Endothelial cell of umbilical vein (primary cell): Measurements from ENCODE around the gene TCF7. TPM values are rescaled to one million over a fixed set of nuclear protein-coding genes. Genes with fewer than 3 reads are reported as not detected.

Experiments
- BruUV-seq: library from RNA; stranded (reverse); fragments of 400-500 nt; replicated peaks from 2 replicates; lab custom pipeline; 2021; lab: Mats Ljungman, UMichigan
- CTCF ChIA-PET: fragments of 300-600, 350-600 bp; sonication (Branson Sonifier 250); formaldehyde crosslinking; loops from one replicate; lab custom pipeline; 2021; ENCODE audit warnings: antibody characterized with exemption, inconsistent platforms; lab: Charles Lee
- POLR2A ChIA-PET: fragments of 300-600, 350-600 bp; sonication (Branson Sonifier 250); formaldehyde crosslinking; loops from one replicate; lab custom pipeline; 2021; ENCODE audit warnings: antibody characterized with exemption, inconsistent platforms; lab: Charles Lee
- DNase-seq: peaks from one replicate; pipeline ENCODE4 v3.0.0-alpha.2; 2011; ENCODE audit warnings: low read depth, low spot score
- FAIRE-seq: peaks from 2 replicates; lab custom pipeline; 2011; peaks lifted over from hg19 to GRCh38; lab: Jason Lieb, UNC
- H2AFZ ChIP-seq: 2 replicates; pipeline ENCODE4 v1.6.0; 2012; ENCODE audit warnings: low read depth, low read length, control low read depth, inconsistent platforms
- H3K27ac ChIP-seq: 2 replicates; pipeline ENCODE4 v1.5.1; 2011; ENCODE audit warnings: low read depth, mild to moderate bottlenecking, control low read depth, low read length, moderate library complexity; ENCODE audit not compliant: insufficient read depth
- H3K27me3 ChIP-seq, 2 experiments: 2 replicates each; pipeline versions ENCODE4 v1.6.0 to v1.6.1; 2011; ENCODE audit warnings: low read length in 2 of 2, mixed read lengths in 1 of 2; ENCODE audit not compliant: control insufficient read depth in 2 of 2, insufficient read depth in 2 of 2
- H3K36me3 ChIP-seq, 2 experiments: 2 replicates in 1 of 2; 3 replicates in 1 of 2; pipeline ENCODE4 v1.5.1; 2011; ENCODE audit warnings: low read length in 2 of 2, mild to moderate bottlenecking in 1 of 2, moderate library complexity in 1 of 2; ENCODE audit not compliant: control insufficient read depth in 2 of 2, insufficient read depth in 2 of 2; ENCODE audit errors: extremely low read depth in 1 of 2
- H3K4me1 ChIP-seq: 3 replicates; pipeline ENCODE4 v1.5.1; 2011; ENCODE audit warnings: mild to moderate bottlenecking, low read length; ENCODE audit not compliant: control insufficient read depth, insufficient read depth; ENCODE audit errors: extremely low read depth
- H3K4me2 ChIP-seq: 2 replicates; pipeline ENCODE4 v1.6.1; 2011; ENCODE audit warnings: low read length, control low read depth, mixed read lengths; ENCODE audit not compliant: insufficient read depth
- H3K4me3 ChIP-seq, 3 experiments: fragments of 200-600 bp in 1 of 3; sonication (generic), shearing (Covaris generic) in 1 of 3; replicated peaks in 1 of 3; 2 replicates each; pipeline ENCODE4 v1.5.1; 2011 to 2016; ENCODE audit warnings: control low read depth in 3 of 3, low read length in 3 of 3, mild to moderate bottlenecking in 2 of 3, inconsistent platforms in 1 of 3, low read depth in 1 of 3, moderate library complexity in 1 of 3; ENCODE audit not compliant: insufficient read depth in 1 of 3
- H3K79me2 ChIP-seq: 2 replicates; pipeline ENCODE4 v1.6.0; 2012; ENCODE audit warnings: low read length, inconsistent platforms; ENCODE audit not compliant: control insufficient read depth, insufficient read depth
- H3K9ac ChIP-seq: replicated peaks from 2 replicates; pipeline ENCODE3; 2011; ENCODE audit warnings: low read length, control low read depth; ENCODE audit not compliant: insufficient read depth; ENCODE audit errors: extremely low read depth
- H3K9me1 ChIP-seq: replicated peaks from 3 replicates; pipeline ENCODE4 v1.6.0; 2011; ENCODE audit warnings: mild to moderate bottlenecking, low read length; ENCODE audit not compliant: control insufficient read depth, insufficient read depth; ENCODE audit errors: extremely low read depth
- H3K9me3 ChIP-seq: replicated peaks from 2 replicates; pipeline ENCODE4 v1.5.1; 2012; ENCODE audit warnings: low read length, inconsistent platforms; ENCODE audit not compliant: control insufficient read depth, insufficient read depth
- H4K20me1 ChIP-seq: replicated peaks from 2 replicates; pipeline ENCODE3; 2011; ENCODE audit warnings: mild to moderate bottlenecking, low read length; ENCODE audit not compliant: control insufficient read depth, insufficient read depth; ENCODE audit errors: extremely low read depth
- EZH2 ChIP-seq: IDR thresholded peaks from 2 replicates; pipeline ENCODE4 v1.6.1; 2012; ENCODE audit warnings: borderline replicate concordance, low read depth, mild to moderate bottlenecking, moderate library complexity, low read length, inconsistent platforms; ENCODE audit not compliant: severe bottlenecking
- FOS ChIP-seq: IDR thresholded peaks from 2 replicates; pipeline ENCODE4 v1.6.1; 2011; ENCODE audit warnings: mild to moderate bottlenecking, low read length, moderate library complexity, borderline replicate concordance; ENCODE audit not compliant: insufficient read depth
- GATA2 ChIP-seq: IDR thresholded peaks from 2 replicates; pipeline ENCODE4 v1.7.0; 2011; ENCODE audit warnings: low read depth, mild to moderate bottlenecking, moderate library complexity, mixed read lengths, low read length; ENCODE audit not compliant: insufficient read length, insufficient read depth
- JUN ChIP-seq: IDR thresholded peaks from 2 replicates; pipeline ENCODE4 v1.6.1; 2011; ENCODE audit warnings: borderline replicate concordance, low read depth; ENCODE audit not compliant: insufficient read length, insufficient read depth
- MAX ChIP-seq: IDR thresholded peaks from 2 replicates; pipeline ENCODE4 v1.6.1; 2011; ENCODE audit not compliant: insufficient read depth, insufficient read length
- dilution Hi-C: fragments of 300-500 bp; cut with MboI; formaldehyde crosslinking; loops from one replicate; pipeline ENCODE4 v1.15.0; 2019; ENCODE audit warnings: low sequenced_read_pairs; ENCODE audit not compliant: extremely low pct_ligation_motif_present
- intact Hi-C: fragments of 100-400 bp; cut with micrococcal nuclease; formaldehyde crosslinking; loops from one replicate; pipeline ENCODE4 v1.10.0; 2022
- polyA plus RNA-seq, 4 experiments: library from polyadenylated mRNA; depleted of rRNA in 3 of 4; stranded (reverse) in 3 of 4; unstranded in 1 of 4; fragments of >200 nt; gene quantifications; 2 replicates each; pipeline versions ENCODE4 v1.2.1 to v1.2.3, GENCODE V29; 2011 to 2012; ENCODE audit warnings: missing spikeins in 1 of 4
- total RNA-seq: library from RNA; stranded (reverse); gene quantifications from 2 replicates; pipeline ENCODE4 v1.2.3, GENCODE V29; 2021
- TF ChIP-seq, protein P1 (sequence below), 2 donors: IDR thresholded peaks; 1 replicate in 1 of 2; 2 replicates in 1 of 2; pipeline ENCODE4 v1.5.1; 2011; ENCODE audit warnings: low read length in 2 of 2, mild to moderate bottlenecking in 2 of 2, moderate library complexity in 2 of 2, control low read depth in 1 of 2, inconsistent platforms in 1 of 2, low read depth in 1 of 2; ENCODE audit not compliant: insufficient read depth in 1 of 2; ENCODE audit errors: extremely low read depth in 1 of 2

The TCF7 gene
- total and polyA plus RNA-seq, 2 donors (not counting 3 experiments of a cell fraction or from before 2014, with no cell fraction given) = 1.8 to 2.5 TPM

GRCh38 chr5:134153241-134153640 lies 38.8 kb downstream of the TCF7 start:
- Histone ChIP-seq H3K4me3 (no peak overlapping the region), H3K9me1 (no peaks in the 10 kb centered on the region), H3K9ac (no peak overlapping the region), H2AFZ (no peak overlapping the region), H4K20me1 (peaks cover 3% of the 10 kb centered on the region), H3K79me2 (peaks cover 25% of the 10 kb centered on the region), H3K4me2 (no peak overlapping the region), H3K27me3 (no peaks in the 10 kb centered on the region), H3K4me1 (no peaks in the 10 kb centered on the region), H3K9me3 (no peaks in the 10 kb centered on the region), H3K27ac (no peak overlapping the region), H3K36me3 (peaks cover 23 to 32% of the 10 kb centered on the region in 2 experiments)
- no peak for FAIRE-seq
- intact Hi-C loops = no loop called here
- POLR2A ChIA-PET = no interaction called here
- no TSS peak for BruUV-seq
- DNase-seq = no peak
- dilution Hi-C loops = no loop called here
- CTCF ChIA-PET = interaction anchor here (0.7 to 4.9 kb wide), 7 partner anchors 8 to 434 kb away, joined by 3 to 38 read pairs (median 3); no protein-coding TSS in a partner anchor
- TF ChIP-seq GATA2 = no peak
- TF ChIP-seq, protein P1, sequence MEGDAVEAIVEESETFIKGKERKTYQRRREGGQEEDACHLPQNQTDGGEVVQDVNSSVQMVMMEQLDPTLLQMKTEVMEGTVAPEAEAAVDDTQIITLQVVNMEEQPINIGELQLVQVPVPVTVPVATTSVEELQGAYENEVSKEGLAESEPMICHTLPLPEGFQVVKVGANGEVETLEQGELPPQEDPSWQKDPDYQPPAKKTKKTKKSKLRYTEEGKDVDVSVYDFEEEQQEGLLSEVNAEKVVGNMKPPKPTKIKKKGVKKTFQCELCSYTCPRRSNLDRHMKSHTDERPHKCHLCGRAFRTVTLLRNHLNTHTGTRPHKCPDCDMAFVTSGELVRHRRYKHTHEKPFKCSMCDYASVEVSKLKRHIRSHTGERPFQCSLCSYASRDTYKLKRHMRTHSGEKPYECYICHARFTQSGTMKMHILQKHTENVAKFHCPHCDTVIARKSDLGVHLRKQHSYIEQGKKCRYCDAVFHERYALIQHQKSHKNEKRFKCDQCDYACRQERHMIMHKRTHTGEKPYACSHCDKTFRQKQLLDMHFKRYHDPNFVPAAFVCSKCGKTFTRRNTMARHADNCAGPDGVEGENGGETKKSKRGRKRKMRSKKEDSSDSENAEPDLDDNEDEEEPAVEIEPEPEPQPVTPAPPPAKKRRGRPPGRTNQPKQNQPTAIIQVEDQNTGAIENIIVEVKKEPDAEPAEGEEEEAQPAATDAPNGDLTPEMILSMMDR (IDR thresholded peaks at IDR 0.05; ENCODE audit: extremely low read depth in 1 of 2, insufficient read depth in 1 of 2, low read depth in 1 of 2, low read length in 2 of 2) = no peak

DNA sequence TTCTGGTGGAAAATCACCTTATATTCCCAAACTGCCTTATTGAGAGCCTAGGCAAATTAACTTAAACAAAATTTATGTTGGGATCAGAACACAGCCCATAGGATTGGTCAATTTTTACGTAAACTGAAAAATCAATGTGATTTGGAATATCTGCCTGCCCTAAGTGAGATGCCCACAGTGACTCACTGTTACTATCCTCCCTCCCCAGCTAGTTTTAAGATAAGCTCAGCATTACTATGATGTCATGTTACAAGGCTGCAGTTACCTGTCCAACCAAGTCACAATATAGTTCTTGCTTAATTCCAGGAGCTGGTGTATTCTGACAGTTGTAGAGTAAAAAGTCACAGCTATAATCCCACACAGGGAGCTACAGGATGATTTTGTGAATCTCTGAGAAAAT lies 39.2 kb downstream of the TCF7 start:
- no peak for FAIRE-seq
- POLR2A ChIA-PET = no interaction called here

More for the DNA sequence above, 39.2 kb downstream of the TCF7 start:
- Histone ChIP-seq H3K36me3 (peaks cover 24 to 36% of the 10 kb centered on the region in 2 experiments), H3K9ac (no peak overlapping the region), H3K9me1 (no peaks in the 10 kb centered on the region), H3K79me2 (peaks cover 25% of the 10 kb centered on the region), H3K9me3 (no peaks in the 10 kb centered on the region), H3K27me3 (no peaks in the 10 kb centered on the region), H2AFZ (no peak overlapping the region), H3K27ac (no peak overlapping the region), H3K4me1 (no peaks in the 10 kb centered on the region), H3K4me2 (no peak overlapping the region), H3K4me3 (no peak overlapping the region), H4K20me1 (peaks cover 3% of the 10 kb centered on the region)
- TF ChIP-seq, protein P1 (IDR thresholded peaks at IDR 0.05; ENCODE audit: extremely low read depth in 1 of 2, insufficient read depth in 1 of 2, low read depth in 1 of 2, low read length in 2 of 2) = no peak
- TF ChIP-seq GATA2 (no peak), MAX (no peak), FOS (no peak), EZH2 (no peak), JUN (no peak)
- CTCF ChIA-PET = interaction anchor here (0.7 to 4.9 kb wide), 7 partner anchors 8 to 136 kb away, joined by 3 to 38 read pairs (median 3); no protein-coding TSS in a partner anchor
- no peak for DNase-seq
- intact Hi-C loops = no loop called here
- dilution Hi-C loops = no loop called here
- BruUV-seq = no TSS peak
